Measurements from ENCODE around the gene INS. TPM values are rescaled to one million over a fixed set of nuclear protein-coding genes. Genes with fewer than 3 reads are reported as not detected.

Gene INS
- total and polyA plus RNA-seq, 2 of the 4 experiments (the other 2 are of a cell fraction) = not detected

- no peak for TF ChIP-seq MAFK (IDR thresholded peaks at IDR 0.05; ENCODE audit: low read depth, low read length)
These were observed 3.5 kb downstream of the INS start (continued) for GRCh38 chr11:2157294-2158040.

- no peak overlapping the region for H3K27ac ChIP-seq (ENCODE audit: insufficient read depth, low read length)
- no peak overlapping the region for H2BK20ac ChIP-seq (ENCODE audit: low read depth, low read length)
- POLR2A ChIA-PET (ENCODE audit: unreplicated experiment) = no interaction called here
- WGBS, 2 experiments (ENCODE audit: extremely low coverage in 2 of 2, insufficient read length in 1 of 2) = 19% methylated on average over 10 of the region's 19 CpGs; no CpG with 5 or more reads in 1 of the 2 experiments
- no peak overlapping the region for H3K23ac ChIP-seq (ENCODE audit: low read depth, low read length)
- no peak overlapping the region for H3K18ac ChIP-seq (ENCODE audit: low read depth, low read length)
- H3K4me3 ChIP-seq (ENCODE audit: insufficient read depth, low read depth, low read length) = no peak overlapping the region
- TF ChIP-seq SMC3 (IDR thresholded peaks at IDR 0.05; ENCODE audit: low read depth, low read length) = peak; percentile 71
- no peak for TF ChIP-seq BHLHE40 (IDR thresholded peaks at IDR 0.05; ENCODE audit: low read depth, low read length)
- TF ChIP-seq MAZ (IDR thresholded peaks at IDR 0.05; ENCODE audit: borderline replicate concordance, low read depth, low read length) = 0 out of 2 replicates have a peak, but pooled peaks have one; percentile 22
- TF ChIP-seq RAD21 (IDR thresholded peaks at IDR 0.05; ENCODE audit: low read length) = peak; percentile 82
- TF ChIP-seq CTCF (conservative IDR thresholded peaks at IDR 0.05; ENCODE audit: low read depth, low read length) = peak; percentile 84
- H2BK5ac ChIP-seq (ENCODE audit: low read depth, low read length, poor library complexity, severe bottlenecking) = no peak overlapping the region
- H4K20me1 ChIP-seq (ENCODE audit: insufficient read depth, low read length) = peaks cover 3% of the 10 kb centered on the region; the same call in 1 of the 2 replicates
- no peak overlapping the region for H2BK15ac ChIP-seq (ENCODE audit: low read depth, low read length)
- H3K56ac ChIP-seq (ENCODE audit: extremely low read depth, insufficient read depth, low read length) = no peak overlapping the region
- no peak overlapping the region for H4K91ac ChIP-seq (ENCODE audit: insufficient read depth, low read depth, low read length)
- no peak overlapping the region for H3K4me2 ChIP-seq (ENCODE audit: low read depth, low read length)
- in situ Hi-C loops (cut with MboI; ENCODE audit: low sequenced_read_pairs) = no loop called here
- intact Hi-C loops (cut with micrococcal nuclease) = loop anchor here (1.0 to 2.0 kb wide), 2 partner anchors 319 to 504 kb away; no protein-coding TSS in a partner anchor
- no peak overlapping the region for H2AK9ac ChIP-seq (replicated peaks; ENCODE audit: low read depth, low read length, poor library complexity)
- no peaks in the 10 kb centered on the region for H3K4me1 ChIP-seq (ENCODE audit: control insufficient read depth, insufficient read depth, low read length)
- no peak overlapping the region for H3K9ac ChIP-seq (ENCODE audit: low read depth, low read length)
- H3K27me3 ChIP-seq (ENCODE audit: control insufficient read depth, insufficient read depth, low read length) = peaks cover 2% of the 10 kb centered on the region; the same call in 1 of the 2 replicates
- no peak overlapping the region for H4K8ac ChIP-seq (ENCODE audit: low read depth in 2 of 2, low read length in 2 of 2)
- no peaks in the 10 kb centered on the region for H3K9me1 ChIP-seq (ENCODE audit: insufficient read depth, low read length)
- H2AK5ac ChIP-seq (ENCODE audit: low read depth, low read length) = no peak overlapping the region
- peak; percentile 26 for DNase-seq
- no peaks in the 10 kb centered on the region for H3K9me3 ChIP-seq (ENCODE audit: control insufficient read depth, insufficient read depth, low read length)
- H2AFZ ChIP-seq (replicated peaks; ENCODE audit: low read length, poor library complexity) = peak overlapping the region; percentile 13
- dilution Hi-C loops (cut with HindIII; ENCODE audit: low sequenced_read_pairs, unreplicated experiment) = no loop called here
- CTCF ChIA-PET = interaction anchor here (0.6 to 1.6 kb wide), 5 partner anchors 12 to 504 kb away, joined by 3 to 5 read pairs (median 4); no protein-coding TSS in a partner anchor
- ATAC-seq (ENCODE audit: low read depth) = peak; percentile 79
- H3K4ac ChIP-seq (ENCODE audit: low read depth, low read length) = no peak overlapping the region
- H3K79me1 ChIP-seq (ENCODE audit: low read depth in 1 of 2, low read length in 2 of 2) = no peaks in the 10 kb centered on the region
- no peaks in the 10 kb centered on the region for H3K36me3 ChIP-seq (ENCODE audit: control insufficient read depth, insufficient read depth, low read length)
- BruUV-seq (replicated peaks) = no TSS peak
- no peak overlapping the region for H3K14ac ChIP-seq (replicated peaks; ENCODE audit: low read depth, low read length)
- no peak overlapping the region for H2BK120ac ChIP-seq (ENCODE audit: low read depth, low read length)
- no peak overlapping the region for H4K5ac ChIP-seq (ENCODE audit: low read depth, low read length)
These were observed 4.4 kb downstream of the INS start for GRCh38 chr11:2156416-2157182.

Data from IMR-90 (cell line).